ENCODE measurements around the gene GPBAR1. TPM values are rescaled to one million over a fixed set of nuclear protein-coding genes. Genes with fewer than 3 reads are reported as not detected.

The GPBAR1 gene
- total RNA-seq, 1 experiment from 2014 or later, result 0.20 TPM

GRCh38 chr2:218245214-218245613 lies 15.6 kb upstream of the GPBAR1 start (continued):
- TF ChIP-seq SMAD3 (CRISPR knock-in tag; IDR thresholded peaks at IDR 0.05; ENCODE audit: borderline replicate concordance) (no peak), ZNF671 (CRISPR knock-in tag; IDR thresholded peaks at IDR 0.05) (no peak), PREB (CRISPR knock-in tag; IDR thresholded peaks at IDR 0.05; ENCODE audit: borderline replicate concordance) (no peak), GRHL2 (CRISPR knock-in tag; IDR thresholded peaks at IDR 0.05; ENCODE audit: insufficient replicate concordance, severe bottlenecking) (no peak), IRF2 (CRISPR knock-in tag; IDR thresholded peaks at IDR 0.05; ENCODE audit: borderline replicate concordance, low read depth) (no peak), CDX4 (CRISPR knock-in tag; IDR thresholded peaks at IDR 0.05; ENCODE audit: borderline replicate concordance) (no peak)

GRCh38 chr2:218249691-218250090 lies 11.1 kb upstream of the GPBAR1 start:
- ATAC-seq (no peak), DNase-seq (ENCODE audit: low spot score) (no peak)
- H3K4me3 Mint-ChIP-seq, result no peak overlapping the region
- no peaks in the 10 kb centered on the region for H3K4me1 Mint-ChIP-seq
- no peaks in the 10 kb centered on the region for H3K9me3 Mint-ChIP-seq
- H3K27ac Mint-ChIP-seq, result no peak overlapping the region
- POLR2A ChIA-PET, result no interaction called here
- peaks cover 87% of the 10 kb centered on the region for H3K36me3 Mint-ChIP-seq
- CTCF ChIA-PET, result interaction anchor here (1.1 kb wide), 1 partner anchor 19 kb away, joined by 3 read pairs; no protein-coding TSS in a partner anchor
- no peaks in the 10 kb centered on the region for H3K27me3 Mint-ChIP-seq (ENCODE audit: low read depth)
- TF ChIP-seq ZNF263 (CRISPR knock-in tag; IDR thresholded peaks at IDR 0.05; ENCODE audit: low read depth), result no peak
- TF ChIP-seq, protein P1, sequence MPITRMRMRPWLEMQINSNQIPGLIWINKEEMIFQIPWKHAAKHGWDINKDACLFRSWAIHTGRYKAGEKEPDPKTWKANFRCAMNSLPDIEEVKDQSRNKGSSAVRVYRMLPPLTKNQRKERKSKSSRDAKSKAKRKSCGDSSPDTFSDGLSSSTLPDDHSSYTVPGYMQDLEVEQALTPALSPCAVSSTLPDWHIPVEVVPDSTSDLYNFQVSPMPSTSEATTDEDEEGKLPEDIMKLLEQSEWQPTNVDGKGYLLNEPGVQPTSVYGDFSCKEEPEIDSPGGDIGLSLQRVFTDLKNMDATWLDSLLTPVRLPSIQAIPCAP (CRISPR knock-in tag; IDR thresholded peaks at IDR 0.05), result no peak
- no peak for TF ChIP-seq E2F5 (CRISPR knock-in tag; IDR thresholded peaks at IDR 0.05)
- TF ChIP-seq KAT7 (CRISPR knock-in tag; IDR thresholded peaks at IDR 0.05; ENCODE audit: borderline replicate concordance), result no peak
- no peak for TF ChIP-seq FOXK1 (CRISPR knock-in tag; IDR thresholded peaks at IDR 0.05)
- TF ChIP-seq AFF4 (CRISPR knock-in tag; IDR thresholded peaks at IDR 0.05; ENCODE audit: borderline replicate concordance), result no peak
- TF ChIP-seq ZNF416 (CRISPR knock-in tag; IDR thresholded peaks at IDR 0.05), result no peak
- TF ChIP-seq FOXP1 (CRISPR knock-in tag; IDR thresholded peaks at IDR 0.05; ENCODE audit: borderline replicate concordance), result no peak

DNA sequence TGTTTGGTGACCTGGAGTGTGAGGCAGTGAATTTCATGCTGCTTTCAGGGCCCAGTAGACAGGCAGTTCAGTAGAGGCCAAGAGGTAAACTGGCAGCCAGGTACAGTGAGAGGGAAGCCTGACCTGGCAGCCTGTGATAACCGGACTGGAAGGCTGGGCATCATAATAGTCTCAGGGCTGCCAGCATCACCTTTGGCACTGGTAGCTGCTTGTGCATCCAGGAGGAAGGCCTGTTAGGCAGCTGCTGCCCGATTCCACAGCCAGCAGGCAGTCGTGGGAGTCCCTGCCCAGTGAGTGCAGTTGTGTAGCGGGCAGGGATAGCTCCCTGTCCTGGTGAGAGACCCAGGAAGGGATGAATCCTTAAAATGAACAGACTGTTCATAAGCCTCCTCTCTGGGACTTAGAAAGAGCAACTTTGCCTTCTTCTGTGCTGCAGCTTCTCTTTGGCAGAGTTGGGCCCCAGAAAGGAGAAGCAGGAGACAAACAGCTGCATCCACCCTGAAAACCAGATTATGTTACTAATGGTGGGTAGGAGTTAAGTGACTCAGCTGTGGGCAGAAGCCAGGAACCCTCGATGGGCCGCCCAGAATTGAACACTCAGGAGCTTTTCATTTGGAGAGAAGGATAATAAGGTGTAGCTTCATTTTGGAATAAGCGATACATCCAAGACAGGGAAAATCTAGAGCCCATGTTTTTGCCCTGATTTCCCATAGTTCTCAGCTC lies 8.1 kb upstream of the GPBAR1 start:
- no peaks in the 10 kb centered on the region for H3K9me3 Mint-ChIP-seq
- POLR2A ChIA-PET, result no interaction called here
- CTCF ChIA-PET, result no interaction called here
- no peak for TF ChIP-seq CREM (CRISPR knock-in tag; IDR thresholded peaks at IDR 0.05)
- TF ChIP-seq, protein P2, sequence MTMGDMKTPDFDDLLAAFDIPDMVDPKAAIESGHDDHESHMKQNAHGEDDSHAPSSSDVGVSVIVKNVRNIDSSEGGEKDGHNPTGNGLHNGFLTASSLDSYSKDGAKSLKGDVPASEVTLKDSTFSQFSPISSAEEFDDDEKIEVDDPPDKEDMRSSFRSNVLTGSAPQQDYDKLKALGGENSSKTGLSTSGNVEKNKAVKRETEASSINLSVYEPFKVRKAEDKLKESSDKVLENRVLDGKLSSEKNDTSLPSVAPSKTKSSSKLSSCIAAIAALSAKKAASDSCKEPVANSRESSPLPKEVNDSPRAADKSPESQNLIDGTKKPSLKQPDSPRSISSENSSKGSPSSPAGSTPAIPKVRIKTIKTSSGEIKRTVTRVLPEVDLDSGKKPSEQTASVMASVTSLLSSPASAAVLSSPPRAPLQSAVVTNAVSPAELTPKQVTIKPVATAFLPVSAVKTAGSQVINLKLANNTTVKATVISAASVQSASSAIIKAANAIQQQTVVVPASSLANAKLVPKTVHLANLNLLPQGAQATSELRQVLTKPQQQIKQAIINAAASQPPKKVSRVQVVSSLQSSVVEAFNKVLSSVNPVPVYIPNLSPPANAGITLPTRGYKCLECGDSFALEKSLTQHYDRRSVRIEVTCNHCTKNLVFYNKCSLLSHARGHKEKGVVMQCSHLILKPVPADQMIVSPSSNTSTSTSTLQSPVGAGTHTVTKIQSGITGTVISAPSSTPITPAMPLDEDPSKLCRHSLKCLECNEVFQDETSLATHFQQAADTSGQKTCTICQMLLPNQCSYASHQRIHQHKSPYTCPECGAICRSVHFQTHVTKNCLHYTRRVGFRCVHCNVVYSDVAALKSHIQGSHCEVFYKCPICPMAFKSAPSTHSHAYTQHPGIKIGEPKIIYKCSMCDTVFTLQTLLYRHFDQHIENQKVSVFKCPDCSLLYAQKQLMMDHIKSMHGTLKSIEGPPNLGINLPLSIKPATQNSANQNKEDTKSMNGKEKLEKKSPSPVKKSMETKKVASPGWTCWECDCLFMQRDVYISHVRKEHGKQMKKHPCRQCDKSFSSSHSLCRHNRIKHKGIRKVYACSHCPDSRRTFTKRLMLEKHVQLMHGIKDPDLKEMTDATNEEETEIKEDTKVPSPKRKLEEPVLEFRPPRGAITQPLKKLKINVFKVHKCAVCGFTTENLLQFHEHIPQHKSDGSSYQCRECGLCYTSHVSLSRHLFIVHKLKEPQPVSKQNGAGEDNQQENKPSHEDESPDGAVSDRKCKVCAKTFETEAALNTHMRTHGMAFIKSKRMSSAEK (CRISPR knock-in tag; IDR thresholded peaks at IDR 0.05; ENCODE audit: borderline replicate concordance), result no peak
- TF ChIP-seq CBFB (CRISPR knock-in tag; IDR thresholded peaks at IDR 0.05; ENCODE audit: low read depth), result no peak

More for the DNA sequence above, 8.1 kb upstream of the GPBAR1 start:
- Mint-ChIP-seq H3K27me3 (ENCODE audit: low read depth) (no peaks in the 10 kb centered on the region), H3K4me3 (no peak overlapping the region), H3K36me3 (peaks cover 69% of the 10 kb centered on the region), H3K4me1 (0 out of 2 replicates have a peak, but pooled peaks cover 3% of the 10 kb centered on the region), H3K27ac (no peak overlapping the region)
- no peak for ATAC-seq
- no peak for DNase-seq (ENCODE audit: low spot score)
